Ovary (tissue), 3 donors: ENCODE measurements around the gene FAM171A1.

Experiments
- POLR2A ChIP-seq: fragments of 450-650 bp; IDR thresholded peaks from one replicate; pipeline ENCODE4 v1.6.1; 2017; ENCODE audit warnings: antibody characterized with exemption, mild to moderate bottlenecking, moderate library complexity
- TF ChIP-seq, protein P1 (sequence below), 3 donors: fragments of 450-650 bp in 2 of 3; fragments of 200-600 bp in 1 of 3; IDR thresholded peaks; one replicate each; pipeline versions ENCODE4 v1.5.1 to v1.8.0; 2016 to 2022; ENCODE audit warnings: antibody characterized with exemption in 3 of 3, mild to moderate bottlenecking in 1 of 3
- donor health status: DM: no; HTN: no; CAD: no.

DNA sequence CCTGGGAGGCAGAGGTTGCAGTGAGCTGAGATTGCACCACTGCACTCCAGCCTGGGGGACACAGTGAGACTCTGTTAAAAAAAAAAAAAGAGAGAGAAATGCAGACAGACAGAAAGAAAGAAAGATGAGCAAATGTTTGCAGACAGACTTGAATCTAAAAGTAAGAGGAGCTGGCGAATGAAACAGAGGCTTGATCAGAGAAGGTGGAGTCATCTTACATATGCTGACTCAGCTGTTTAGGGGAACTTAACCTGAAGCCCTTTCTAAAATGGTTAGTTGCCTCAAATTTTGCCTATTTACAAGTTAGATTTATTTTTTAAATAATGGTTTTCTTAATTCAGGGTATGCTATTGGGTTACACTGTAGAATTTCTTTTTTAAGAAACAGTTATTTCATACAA lies 5.4 kb downstream of the FAM171A1 start:
- TF ChIP-seq, protein P1, sequence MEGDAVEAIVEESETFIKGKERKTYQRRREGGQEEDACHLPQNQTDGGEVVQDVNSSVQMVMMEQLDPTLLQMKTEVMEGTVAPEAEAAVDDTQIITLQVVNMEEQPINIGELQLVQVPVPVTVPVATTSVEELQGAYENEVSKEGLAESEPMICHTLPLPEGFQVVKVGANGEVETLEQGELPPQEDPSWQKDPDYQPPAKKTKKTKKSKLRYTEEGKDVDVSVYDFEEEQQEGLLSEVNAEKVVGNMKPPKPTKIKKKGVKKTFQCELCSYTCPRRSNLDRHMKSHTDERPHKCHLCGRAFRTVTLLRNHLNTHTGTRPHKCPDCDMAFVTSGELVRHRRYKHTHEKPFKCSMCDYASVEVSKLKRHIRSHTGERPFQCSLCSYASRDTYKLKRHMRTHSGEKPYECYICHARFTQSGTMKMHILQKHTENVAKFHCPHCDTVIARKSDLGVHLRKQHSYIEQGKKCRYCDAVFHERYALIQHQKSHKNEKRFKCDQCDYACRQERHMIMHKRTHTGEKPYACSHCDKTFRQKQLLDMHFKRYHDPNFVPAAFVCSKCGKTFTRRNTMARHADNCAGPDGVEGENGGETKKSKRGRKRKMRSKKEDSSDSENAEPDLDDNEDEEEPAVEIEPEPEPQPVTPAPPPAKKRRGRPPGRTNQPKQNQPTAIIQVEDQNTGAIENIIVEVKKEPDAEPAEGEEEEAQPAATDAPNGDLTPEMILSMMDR (IDR thresholded peaks at IDR 0.05) = no peak
- no peak for TF ChIP-seq POLR2A
